ENCODE results near the gene TJP2.

DNA sequence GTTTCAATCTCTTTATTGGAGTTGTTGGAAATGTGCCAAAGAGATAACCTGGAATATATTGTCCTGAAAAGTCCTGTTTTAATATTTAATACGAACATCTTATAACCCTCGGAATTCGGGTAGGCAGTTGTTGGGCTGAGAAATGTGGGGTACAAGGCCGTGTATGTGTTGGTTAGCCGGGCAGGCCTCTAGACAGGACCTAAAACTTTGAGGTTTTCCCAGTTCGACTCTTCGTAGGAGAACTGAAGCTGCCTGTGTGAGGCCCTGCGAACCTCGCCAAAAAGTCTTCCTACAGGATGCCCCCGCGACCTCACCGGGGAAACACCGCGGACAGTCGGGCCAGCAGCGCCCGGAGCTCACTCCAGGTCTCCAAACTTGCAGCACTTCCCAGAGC is 583 bp upstream of the TJP2 start:
- TF ChIP-seq POLR2A (IDR thresholded peaks at IDR 0.05) = no peak
- TF ChIP-seq, protein P1, sequence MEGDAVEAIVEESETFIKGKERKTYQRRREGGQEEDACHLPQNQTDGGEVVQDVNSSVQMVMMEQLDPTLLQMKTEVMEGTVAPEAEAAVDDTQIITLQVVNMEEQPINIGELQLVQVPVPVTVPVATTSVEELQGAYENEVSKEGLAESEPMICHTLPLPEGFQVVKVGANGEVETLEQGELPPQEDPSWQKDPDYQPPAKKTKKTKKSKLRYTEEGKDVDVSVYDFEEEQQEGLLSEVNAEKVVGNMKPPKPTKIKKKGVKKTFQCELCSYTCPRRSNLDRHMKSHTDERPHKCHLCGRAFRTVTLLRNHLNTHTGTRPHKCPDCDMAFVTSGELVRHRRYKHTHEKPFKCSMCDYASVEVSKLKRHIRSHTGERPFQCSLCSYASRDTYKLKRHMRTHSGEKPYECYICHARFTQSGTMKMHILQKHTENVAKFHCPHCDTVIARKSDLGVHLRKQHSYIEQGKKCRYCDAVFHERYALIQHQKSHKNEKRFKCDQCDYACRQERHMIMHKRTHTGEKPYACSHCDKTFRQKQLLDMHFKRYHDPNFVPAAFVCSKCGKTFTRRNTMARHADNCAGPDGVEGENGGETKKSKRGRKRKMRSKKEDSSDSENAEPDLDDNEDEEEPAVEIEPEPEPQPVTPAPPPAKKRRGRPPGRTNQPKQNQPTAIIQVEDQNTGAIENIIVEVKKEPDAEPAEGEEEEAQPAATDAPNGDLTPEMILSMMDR (IDR thresholded peaks at IDR 0.05) = no peak

Data from lower leg skin (tissue), 3 donors.